ENCODE measurements around the gene PGF.

Gene PGF

DNA sequence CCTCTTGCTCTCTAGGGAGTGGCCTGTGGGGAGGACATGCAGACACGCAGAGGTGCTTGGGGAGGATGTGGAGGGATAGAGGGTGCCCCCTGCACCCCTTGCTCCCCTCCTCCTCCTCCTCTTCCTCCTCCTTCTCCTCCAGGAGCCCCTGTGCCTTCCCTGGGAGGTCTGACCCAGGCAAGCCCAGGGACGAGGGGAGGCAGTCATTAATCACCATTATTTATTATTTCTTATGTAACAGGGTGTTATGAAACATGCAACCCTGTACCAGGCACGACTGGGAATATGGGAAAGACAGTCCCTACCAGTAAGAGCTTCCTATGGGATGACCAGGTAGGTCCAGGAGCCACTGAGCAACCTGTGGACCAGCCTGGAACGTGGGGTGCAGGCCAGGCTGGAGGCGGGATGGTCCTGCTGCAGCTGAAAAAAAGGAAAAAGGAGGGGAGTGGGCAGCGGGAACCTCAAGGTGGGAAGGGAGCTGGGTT lies 22.5 kb upstream of the PGF start:
- DNase-seq, result no peak

DNA sequence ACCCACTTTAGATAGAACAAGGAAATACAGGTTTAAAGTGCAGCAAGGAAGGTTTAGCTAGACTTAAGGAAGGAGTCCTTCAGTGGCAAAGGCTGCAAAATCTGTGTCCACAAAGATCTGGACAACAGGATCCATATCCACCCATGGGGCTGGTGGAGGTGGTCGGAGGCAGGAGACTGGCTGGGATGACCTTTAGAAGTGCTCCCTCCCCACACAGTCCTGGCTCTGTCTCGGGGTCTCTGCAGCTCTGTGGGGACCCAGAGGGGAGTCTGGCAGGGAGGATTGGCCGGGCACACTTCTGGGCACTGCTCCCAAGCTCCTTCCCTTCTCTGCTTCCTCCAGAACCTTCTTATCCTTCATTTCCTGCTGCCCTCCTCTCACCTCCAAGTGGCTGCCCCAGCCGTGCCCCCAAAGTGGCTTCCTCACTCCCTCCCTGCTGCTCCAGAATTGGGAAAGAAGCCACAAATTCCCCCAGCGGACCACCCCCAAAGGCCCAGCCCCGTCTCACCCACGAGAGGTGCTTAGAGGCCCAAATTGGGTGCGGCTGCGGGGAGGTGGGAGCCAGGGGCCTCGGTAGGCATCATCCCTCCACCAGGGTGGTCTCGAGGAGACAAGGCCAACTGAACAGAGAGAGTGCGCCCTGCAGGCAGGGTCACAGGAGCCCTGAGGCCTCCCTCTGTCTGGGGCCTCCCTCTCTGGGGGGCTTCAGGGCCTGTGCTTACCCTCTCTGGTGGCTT lies 21.9 kb upstream of the PGF start:
- DNase-seq, result no peak

DNA sequence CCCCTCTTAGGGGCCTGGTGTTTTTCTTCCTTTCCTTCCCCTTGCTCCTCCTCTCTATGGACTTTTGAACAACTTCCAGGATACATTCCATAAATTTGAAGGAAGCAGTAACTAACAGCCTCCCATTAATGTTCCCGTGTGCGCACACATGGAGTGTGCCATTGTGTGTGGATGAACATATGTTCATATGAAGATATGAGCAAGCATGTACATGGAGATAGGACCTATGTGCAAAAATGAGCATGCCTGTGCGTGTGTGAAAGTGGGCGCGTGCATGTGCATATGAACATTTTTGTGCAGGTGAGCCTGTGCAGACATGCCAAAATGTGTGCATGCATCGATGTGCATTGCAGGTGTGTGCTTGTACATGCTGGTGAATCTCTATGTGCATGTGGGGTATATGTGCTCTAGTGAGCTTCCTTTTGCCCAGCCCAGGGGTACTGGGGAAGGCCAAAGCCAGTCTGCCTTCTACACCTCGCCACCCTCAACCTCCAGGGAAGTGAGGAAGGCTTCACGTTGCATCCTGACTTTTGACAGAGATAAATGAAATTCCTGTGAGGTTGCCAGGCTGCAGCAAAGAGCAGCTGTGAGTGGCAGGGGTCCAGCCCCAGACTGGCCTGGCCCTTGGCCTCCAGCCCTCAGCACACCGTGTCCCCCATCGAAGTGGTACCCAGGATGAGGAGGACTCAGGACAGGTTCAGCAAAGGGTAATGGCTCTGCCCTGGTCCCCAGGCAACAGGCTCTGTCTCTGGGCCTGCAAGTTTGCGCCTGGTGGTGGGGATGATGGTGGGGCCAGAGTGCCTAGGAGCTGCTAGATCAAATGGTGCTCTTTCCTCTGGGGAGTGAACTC lies 21.1 kb upstream of the PGF start:
- DNase-seq, result no peak

DNA sequence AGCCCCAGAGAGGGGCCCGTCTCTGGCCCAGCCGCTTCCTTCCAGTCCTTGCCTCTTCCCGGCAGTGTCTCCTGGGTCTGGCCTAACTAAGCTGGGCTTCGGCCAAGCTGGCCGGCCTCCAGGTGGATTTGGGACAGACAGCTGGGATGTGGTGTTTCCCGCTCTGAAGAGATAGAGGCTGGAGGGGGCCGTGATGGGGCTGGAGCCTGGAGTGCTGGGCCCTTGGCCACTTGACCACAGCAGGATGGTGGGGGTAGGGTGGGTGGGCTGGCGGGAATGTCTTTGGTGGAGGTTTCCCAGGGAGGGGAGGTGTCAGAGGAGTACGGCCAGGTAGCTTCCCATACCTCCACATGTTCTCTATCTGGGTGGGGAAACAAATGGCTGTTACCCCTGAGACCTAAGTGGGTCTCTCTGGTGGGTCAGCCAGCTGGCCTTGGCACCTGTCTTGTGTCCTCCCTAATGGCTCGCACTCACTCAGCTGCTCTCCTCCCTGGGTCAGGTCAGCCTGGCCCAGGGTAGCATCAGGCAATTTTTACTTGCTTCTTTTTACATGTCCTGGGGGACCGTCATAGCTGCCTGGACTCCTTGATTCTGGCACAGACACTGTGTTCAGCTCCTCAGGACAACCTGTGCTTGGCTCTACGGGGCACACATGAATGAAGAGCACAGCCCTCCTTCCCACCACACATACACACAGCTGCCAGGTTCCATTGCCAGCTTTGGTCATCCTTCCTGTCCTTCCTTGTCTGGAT lies 19.8 kb upstream of the PGF start:
- DNase-seq, result no peak

DNA sequence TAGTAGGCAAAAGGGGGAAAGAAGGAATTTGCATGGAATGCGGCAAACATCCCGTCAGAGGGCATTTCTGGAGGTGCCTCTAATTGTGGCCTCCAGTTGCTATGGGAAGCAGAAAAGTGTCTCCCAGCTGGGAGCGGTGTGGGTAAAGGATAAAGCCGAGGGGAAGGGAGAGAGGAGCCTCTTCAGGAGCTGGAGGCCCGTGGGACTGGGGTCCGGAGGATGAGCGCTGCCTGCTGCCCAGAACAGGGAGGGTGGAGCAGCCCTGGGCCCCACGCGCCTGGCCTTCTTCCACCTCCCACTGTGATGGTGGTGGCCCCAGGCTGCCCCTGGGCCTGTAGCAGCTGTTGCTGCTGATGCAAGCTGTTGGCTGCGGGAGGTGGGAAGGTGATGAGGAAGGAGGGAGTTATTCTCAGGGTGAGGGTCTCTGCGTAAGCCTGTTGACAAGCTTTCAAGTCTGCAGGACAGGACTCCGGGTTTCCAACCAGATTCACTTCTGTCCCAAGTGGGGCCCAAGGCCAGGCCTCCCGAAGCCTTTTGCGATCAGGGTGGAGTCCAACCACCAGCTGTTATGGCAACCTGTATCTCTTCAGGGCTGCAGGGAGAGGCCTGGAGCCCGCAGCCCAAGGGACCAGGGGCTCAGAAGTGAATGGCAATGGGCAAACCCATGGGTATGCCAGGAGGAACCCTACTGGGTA lies 19.1 kb upstream of the PGF start:
- no peak for DNase-seq

DNA sequence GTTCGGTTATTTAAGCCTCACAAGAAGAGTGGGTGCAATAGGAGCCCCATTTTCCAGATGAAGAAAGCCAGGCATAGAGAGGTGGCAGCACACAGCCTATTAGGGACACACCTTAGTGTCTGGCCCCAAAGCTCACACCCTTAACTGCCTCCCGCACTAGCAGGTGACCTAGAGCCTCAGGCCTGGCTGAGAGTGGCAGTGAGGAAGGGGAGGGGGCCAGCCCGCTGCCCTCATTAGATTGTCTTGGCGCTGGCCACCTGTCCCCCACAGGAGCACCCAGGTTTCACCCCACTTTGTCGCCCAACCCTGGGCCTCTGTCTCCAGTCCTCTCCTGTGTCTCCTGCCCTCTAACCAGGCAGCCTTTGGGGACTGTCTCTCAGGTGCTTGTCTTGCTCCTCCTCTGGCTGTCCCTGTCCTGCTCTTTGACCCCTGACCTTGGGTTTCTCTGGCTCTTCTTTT lies 18.5 kb upstream of the PGF start:
- no peak for DNase-seq

DNA sequence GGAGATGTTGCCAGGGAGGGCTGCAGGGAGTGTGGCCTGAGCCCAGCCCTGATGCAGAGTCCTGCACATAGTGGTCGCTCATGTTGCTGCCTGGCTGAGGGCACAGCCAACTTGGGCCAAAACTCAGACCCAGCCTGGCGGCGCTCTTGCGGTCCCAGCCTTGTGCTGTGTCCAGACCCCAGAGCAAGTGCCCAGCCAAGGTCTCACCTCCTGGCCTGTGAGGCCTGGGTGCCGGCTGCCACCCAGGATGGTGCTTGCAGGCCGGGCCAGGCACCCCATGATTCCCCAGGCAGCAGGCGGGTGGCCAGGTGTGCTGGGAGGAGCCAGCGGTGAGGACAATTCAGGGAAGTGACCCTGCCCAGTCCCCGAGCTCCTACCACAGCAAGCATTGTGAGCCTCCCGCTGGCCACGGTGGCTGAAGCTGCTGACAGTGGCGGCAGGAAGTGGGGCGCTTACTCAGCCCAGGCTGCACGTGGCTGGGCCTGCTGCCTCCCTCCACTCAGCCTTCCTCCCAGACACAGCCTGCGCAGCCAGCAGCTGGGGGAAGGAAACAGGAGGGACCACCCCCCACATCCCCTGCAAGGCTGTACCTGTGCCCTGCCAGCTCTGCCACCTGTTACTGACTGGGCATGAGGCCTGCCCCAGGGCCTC lies 17.7 kb upstream of the PGF start:
- no peak for DNase-seq

DNA sequence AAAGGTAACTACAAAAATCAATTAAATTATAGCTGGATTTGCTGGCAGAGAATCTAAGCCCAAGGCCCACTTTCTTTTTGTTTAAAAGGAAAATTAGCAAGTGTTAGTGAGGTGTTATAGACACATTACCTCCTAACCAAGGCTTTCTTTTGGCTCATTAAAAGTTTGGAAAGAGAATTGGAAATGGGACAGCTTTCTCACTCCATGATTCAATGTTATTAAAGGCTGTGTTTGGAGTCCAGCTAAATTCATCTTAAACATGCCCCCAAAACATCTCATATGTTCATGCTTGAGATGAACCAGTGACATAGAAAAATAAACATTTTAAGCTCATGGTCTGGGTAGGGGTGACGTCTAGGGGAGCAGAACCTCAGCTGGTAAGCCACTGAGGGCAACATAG lies 13.4 kb upstream of the PGF start:
- DNase-seq, result no peak

DNA sequence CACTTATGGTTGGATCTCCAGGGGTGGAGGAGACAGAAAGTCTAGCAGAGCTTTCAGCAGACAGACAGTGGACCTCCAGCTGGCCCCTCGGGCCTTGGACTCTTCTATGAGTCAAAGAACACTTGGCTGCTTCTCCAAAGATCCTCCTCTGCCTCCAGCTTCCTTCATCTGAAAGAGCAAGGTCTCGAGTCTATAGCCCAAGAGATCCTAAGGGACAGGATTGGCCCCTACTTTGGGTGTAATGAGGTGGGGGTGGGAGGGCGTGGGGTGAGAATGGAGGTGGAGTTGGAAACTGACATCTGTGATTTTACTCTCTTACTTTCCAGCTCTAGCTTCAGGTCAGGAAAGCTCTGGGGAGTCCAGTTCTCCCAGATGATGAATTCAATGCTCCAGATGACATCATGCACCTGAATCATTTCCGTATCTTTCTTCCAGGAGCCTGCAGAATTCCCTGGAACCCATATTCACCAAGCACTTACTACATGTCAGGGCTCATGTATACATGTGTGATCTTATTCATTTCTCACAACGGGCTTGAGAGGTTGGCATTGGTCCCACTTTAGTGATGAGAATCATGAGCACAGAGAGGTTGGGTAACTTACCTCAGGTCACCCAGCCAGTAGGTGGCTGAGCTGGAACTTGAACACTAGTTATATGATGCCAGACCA lies 10.2 kb upstream of the PGF start:
- no peak for DNase-seq

DNA sequence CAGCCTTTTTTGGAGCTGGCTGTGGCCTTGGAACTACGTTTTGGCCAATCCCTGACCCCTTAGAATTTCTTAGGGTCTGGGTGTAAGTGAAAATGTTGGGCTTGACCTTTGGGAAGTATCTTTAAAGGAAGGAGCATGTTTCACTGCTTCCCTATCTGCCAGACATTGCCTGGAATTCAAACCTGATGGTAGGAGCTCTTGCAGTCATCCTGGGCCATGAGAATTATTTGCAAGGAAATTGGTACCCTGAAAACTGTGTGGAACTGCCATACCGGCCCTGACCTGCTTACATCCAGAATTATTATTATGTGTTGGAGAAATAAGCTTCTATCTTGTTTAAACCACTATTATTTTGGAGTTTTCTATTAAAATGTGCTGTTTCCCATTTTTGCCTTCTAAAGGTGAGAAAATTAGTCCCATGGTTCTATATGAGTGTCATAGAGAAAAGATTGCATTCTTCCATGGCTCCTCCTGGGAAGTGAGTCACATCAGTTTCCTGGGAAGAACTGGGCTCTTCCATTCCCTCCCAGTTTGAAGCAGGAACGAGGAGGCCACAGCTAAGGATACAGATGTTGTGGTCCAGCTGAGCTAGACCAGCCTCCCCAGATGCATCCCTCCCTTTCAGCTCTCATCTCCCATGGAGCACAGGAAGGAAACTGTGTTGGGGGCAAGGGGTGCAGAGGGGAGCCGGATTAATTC lies 9.5 kb upstream of the PGF start:
- no peak for DNase-seq

DNA sequence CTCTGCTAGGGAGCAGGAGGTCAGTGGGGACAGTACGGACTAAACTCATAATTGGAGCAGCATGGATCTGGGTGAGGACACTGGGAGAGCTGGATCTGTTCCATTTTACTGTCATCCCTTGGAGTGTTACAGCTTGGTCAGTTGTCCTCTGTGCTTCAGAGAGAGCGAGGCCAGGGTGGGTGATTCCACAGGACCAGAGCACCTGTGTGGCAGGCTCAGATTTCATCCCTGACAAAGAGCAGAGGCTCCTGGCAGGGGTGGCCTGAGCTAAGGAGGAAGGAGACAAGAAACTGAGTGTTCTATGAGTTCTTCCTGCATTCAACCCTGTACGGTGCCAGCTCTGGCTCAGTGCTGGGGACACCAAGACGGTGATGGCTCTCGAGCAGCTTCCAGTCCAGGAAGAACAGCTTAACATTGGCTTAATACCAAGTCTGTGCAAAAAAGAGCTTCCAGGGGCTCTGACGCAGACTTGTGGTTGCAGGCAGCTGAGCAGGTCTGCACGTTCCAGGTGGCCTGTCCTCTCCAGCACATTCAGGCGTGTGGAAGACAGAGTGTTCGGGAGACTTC lies 8.4 kb upstream of the PGF start:
- no peak for DNase-seq

DNA sequence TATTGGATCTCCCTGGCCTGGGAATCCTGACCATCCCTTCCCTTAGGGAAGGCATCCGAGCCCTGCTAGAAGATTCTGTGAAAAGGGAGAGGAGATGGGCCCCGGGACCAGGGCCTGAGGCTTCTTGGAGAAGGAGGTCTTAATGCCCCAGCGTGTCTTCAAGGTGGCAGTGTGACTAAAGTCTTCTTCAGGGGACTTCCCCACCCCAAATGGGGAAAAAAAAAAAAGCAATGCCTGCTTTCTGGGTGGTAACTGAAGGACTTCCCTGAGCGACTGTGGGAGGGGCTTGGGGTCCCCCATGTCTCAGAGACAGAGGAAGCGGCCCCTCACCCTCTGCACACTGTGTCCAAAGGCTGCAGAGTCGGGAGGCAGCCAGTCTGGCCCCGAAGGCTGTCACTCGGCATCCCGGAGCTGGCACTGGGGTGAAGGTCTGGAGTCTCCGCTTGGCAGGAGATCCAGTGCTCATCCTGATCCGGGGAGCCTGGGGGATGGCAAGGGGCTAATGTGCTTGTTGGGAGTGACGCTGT lies 7.8 kb upstream of the PGF start:
- DNase-seq, result no peak

DNA sequence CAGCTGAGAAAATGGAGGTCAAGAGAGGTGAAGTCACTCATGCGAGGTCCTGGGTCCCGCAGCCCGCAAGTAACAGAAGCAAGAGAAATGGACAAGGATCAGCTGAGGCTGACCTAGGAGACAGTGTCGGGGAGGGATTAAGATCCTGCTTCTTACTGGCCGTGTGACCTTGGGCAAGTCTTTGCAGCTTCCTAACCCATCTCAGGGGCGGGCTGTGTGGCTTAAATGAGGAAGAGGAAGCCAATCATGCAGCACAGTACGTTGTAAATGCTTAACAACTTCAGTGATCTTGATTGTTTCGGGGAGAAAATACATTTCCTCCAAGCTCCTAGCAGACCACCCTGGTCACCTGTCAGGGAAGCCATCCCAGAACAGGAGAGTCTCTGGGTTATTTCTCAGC lies 7.1 kb upstream of the PGF start:
- DNase-seq, result no peak

DNA sequence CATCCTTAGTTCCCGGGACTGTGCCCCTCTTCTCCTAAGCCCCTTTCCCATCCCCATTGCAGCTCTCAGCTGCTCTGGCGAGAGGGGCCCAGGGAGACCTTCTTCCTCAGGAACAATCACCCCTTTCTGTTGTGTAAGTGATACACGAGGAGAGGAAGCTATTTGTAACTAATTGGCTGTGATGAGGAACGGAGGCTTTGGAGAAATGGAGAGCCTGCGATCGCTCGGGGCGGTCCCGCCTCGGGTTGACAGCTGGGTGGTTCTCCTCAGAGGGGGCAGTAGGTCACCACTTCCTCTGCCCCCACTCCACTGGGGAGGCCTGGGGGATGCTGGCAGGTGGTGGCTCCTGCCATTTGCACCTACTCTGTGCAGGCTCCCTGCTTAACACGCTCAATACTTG lies 6.6 kb upstream of the PGF start:
- DNase-seq, result no peak

DNA sequence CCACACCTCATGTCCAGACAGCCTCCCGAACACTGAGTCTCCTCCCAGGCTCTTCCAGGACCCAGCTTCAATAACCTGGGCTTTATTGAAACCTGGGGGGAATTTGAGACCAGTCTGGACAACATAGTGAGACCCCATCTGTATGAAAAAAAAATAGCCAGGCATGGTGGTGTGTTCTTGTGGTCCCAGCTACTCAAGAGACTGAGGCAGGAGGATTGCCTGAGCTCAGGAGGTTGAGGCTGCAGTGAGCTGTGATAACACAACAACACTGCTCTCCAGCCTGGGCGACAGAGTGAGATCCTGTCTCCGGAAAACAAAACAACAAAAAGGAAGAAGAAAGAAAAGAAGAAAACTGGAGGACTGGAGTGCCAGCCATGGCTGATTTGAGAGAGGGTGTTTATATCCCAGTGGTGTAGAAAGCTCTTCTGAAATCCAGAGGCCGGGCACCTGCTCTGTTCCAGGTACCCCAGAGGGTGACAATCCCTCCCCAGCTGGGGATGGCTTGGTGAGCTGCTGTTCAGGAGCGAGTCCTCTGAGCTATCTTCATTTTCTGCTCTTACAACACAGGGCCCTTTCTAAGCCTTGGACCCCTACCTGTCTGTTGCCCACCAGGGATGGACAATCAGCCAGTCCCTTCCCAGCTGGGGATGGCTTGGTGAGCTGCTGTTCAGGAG lies 6.0 kb upstream of the PGF start:
- DNase-seq, result no peak

DNA sequence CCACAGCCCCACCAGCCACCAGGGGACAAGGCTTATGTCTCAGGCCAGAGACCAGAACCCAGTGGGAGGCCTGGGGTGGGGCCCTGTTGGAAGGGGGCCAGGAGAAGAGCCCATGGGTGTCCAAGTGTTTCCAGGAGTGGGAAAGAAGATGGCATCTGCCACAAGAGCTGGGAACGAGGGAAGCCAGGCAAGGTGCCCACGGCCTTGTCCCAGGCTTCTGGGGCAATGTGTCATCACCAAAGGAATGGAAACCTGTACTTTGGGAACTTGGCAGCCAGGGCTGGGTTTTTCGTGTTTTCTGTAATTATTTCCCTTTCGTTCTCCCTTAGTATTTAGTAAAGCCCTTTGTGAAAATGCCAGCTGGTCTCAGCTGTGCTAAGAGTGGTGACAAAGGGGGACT lies 5.3 kb upstream of the PGF start:
- DNase-seq, result no peak

DNA sequence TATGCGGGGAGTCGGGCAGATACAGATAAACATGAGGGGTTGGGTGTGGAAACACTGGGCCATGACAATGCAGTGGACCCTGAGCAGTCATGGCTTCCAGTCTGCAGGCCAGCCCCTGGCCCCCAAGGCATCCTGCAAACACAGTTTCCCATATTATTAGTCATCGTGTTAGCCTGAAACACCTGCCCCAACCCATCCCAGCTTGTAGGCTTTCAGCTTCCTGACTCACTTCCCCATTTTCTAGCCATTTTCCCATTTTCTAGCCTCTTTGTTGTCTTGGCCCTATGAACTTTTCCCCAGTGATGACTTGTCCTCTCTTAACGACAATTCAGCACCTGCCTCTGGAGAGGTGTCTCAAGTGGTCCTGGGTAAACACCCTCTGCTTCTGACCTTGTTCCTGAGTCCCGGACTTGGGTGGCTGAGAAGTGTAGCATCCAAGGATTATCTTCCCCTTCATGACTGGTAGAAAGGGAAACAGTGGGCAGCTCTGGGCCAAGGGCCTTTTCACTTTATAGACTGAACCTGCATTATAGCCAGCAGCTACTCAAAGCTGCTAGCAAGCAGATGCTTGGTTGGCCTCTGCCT lies 4.3 kb upstream of the PGF start:
- no peak for DNase-seq

DNA sequence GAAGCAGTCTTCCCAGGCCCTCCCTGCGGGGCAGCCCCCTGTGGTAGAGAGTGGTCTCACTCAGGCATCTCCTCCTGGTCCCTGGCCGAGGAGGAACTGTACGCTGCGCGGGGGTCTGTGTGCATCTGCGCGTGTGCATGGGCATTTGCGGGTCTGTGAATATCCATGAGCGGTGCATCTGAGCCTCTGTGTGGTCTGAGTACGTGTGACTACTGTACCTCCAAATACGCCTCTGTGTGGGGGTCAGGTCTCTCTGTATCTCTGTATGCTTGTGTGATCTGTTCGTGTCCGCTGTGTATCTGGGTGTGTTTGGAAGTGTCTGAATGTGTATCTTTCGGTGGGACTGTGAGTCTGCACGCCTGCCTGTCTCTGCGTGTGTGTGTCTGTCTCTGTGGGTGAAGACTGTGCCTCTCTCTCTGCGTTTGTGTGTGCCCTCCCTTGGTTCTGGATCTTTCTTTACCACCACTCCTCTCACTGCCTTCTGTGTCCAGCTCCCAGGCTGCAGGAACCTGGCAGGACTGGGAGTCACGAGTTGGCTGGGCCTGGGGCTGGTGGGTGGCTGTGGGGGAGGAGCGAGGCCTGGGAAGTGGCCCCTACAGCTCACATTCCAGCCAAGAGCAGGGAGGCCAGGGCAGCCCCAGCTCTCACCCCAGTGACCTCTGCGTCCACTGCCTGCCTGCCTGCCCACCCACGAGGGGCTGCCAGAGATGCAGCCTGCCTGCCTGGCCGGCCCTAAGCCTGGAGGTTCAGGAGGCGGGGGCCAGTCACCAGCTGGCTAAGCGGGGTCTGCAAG lies 1.1 kb upstream of the PGF start:
- DNase-seq, result no peak

DNA sequence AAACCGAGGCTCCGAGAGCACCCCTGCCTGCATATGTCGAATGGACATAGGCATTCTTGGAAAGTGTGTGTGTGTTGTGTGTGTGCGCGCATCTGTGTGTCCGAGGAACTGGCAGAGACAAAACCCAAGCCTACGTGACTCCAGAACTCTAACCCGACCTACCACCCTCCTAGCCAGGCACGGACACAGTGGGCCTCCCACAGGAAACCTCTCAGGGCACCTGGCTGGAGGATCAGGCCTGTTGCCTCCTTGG lies 556 bp upstream of the PGF start:
- no peak for DNase-seq
